HL-60 (cell line): ENCODE measurements around the gene FASN.

ENCODE experiments used
- DNase-seq, 2 experiments: peaks; one replicate each; pipeline ENCODE4 v3.0.0-alpha.2; 2010 to 2020; ENCODE audit warnings: low read depth in 1 of 2, low spot score in 1 of 2
- H3K27ac ChIP-seq: fragments of 250-450 bp; sonication (Bioruptor Pico); replicated peaks from 2 replicates; pipeline ENCODE4 v1.5.1; 2020; ENCODE audit warnings: mild to moderate bottlenecking, moderate library complexity
- H3K27me3 ChIP-seq: fragments of 250-450 bp; sonication (Bioruptor Pico); 2 replicates; pipeline ENCODE4 v1.5.1; 2021; ENCODE audit warnings: mild to moderate bottlenecking, moderate library complexity; ENCODE audit not compliant: insufficient read depth, poor library complexity, severe bottlenecking
- H3K4me3 ChIP-seq: replicated peaks from 2 replicates; pipeline ENCODE4 v1.5.1; 2011; ENCODE audit warnings: mild to moderate bottlenecking, control low read depth, low read length; ENCODE audit not compliant: insufficient read depth
- CTCF ChIP-seq: IDR thresholded peaks from one replicate; pipeline ENCODE4 v1.5.1; 2011; ENCODE audit warnings: low read length, control low read depth, inconsistent platforms; ENCODE audit not compliant: insufficient read depth
- GABPA ChIP-seq: IDR thresholded peaks from 2 replicates; pipeline ENCODE4 v1.6.1; 2012; ENCODE audit warnings: low read depth
- POLR2AphosphoS5 ChIP-seq: IDR thresholded peaks from 2 replicates; pipeline ENCODE4 v1.6.1; 2012; ENCODE audit warnings: low read depth
- SPI1 ChIP-seq: IDR thresholded peaks from 2 replicates; pipeline ENCODE4 v1.6.1; 2012; ENCODE audit warnings: low read depth, mild to moderate bottlenecking, borderline replicate concordance
- TF ChIP-seq, protein P1 (sequence below): IDR thresholded peaks from 2 replicates; pipeline ENCODE4 v1.6.1; 2012; ENCODE audit warnings: low read depth; ENCODE audit not compliant: insufficient replicate concordance

FASN gene

GRCh38 chr17:82103553-82104451 lies 5.8 kb upstream of the FASN start:
- Histone ChIP-seq H3K4me3 (no peak overlapping the region), H3K27ac (no peak overlapping the region), H3K27me3 (no peaks in the 10 kb centered on the region)
- DNase-seq = no peak
- TF ChIP-seq CTCF (no peak), GABPA (no peak), SPI1 (no peak), POLR2AphosphoS5 (no peak)
- TF ChIP-seq, protein P1, sequence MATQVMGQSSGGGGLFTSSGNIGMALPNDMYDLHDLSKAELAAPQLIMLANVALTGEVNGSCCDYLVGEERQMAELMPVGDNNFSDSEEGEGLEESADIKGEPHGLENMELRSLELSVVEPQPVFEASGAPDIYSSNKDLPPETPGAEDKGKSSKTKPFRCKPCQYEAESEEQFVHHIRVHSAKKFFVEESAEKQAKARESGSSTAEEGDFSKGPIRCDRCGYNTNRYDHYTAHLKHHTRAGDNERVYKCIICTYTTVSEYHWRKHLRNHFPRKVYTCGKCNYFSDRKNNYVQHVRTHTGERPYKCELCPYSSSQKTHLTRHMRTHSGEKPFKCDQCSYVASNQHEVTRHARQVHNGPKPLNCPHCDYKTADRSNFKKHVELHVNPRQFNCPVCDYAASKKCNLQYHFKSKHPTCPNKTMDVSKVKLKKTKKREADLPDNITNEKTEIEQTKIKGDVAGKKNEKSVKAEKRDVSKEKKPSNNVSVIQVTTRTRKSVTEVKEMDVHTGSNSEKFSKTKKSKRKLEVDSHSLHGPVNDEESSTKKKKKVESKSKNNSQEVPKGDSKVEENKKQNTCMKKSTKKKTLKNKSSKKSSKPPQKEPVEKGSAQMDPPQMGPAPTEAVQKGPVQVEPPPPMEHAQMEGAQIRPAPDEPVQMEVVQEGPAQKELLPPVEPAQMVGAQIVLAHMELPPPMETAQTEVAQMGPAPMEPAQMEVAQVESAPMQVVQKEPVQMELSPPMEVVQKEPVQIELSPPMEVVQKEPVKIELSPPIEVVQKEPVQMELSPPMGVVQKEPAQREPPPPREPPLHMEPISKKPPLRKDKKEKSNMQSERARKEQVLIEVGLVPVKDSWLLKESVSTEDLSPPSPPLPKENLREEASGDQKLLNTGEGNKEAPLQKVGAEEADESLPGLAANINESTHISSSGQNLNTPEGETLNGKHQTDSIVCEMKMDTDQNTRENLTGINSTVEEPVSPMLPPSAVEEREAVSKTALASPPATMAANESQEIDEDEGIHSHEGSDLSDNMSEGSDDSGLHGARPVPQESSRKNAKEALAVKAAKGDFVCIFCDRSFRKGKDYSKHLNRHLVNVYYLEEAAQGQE = no peak

GRCh38 chr17:82101767-82102679 lies 4.0 kb upstream of the FASN start:
- Histone ChIP-seq H3K4me3 (no peak overlapping the region), H3K27me3 (no peaks in the 10 kb centered on the region), H3K27ac (no peak overlapping the region; the same call in 1 of the 2 replicates)
- peak in 1 of 2 experiments; percentile 23 for DNase-seq
- TF ChIP-seq POLR2AphosphoS5 (no peak), GABPA (no peak), SPI1 (no peak), CTCF (no peak)
- TF ChIP-seq, protein P1 = no peak

- no peaks in the 10 kb centered on the region for H3K27me3 ChIP-seq
- H3K4me3 ChIP-seq = no peak overlapping the region
- DNase-seq = no peak
- H3K27ac ChIP-seq = no peak overlapping the region; the same call in 1 of the 2 replicates
- TF ChIP-seq GABPA = no peak
- no peak for TF ChIP-seq POLR2AphosphoS5
- TF ChIP-seq CTCF = no peak
- TF ChIP-seq, protein P1 = no peak
- TF ChIP-seq SPI1 = no peak
Observed at GRCh38 chr17:82101301-82101715, 3.3 kb upstream of the FASN start.
